Thymus (tissue), 11 donors: ENCODE data around the gene VMP1. TPM values are rescaled to one million over a fixed set of nuclear protein-coding genes. Genes with fewer than 3 reads are reported as not detected.
A peak's percentile ranks its signal among the peaks of the same experiment; 100 is the strongest.

Experiments used
- DNase-seq, 9 donors: peaks; one replicate each; pipeline ENCODE4 v3.0.0-alpha.2; 2013; ENCODE audit warnings: low spot score in 9 of 9, low read depth in 6 of 9, missing footprints in 1 of 9
- H3K27ac ChIP-seq, 2 donors: one replicate each; pipeline ENCODE4 v1.5.1; 2013; ENCODE audit warnings: control low read depth in 1 of 2, low read depth in 1 of 2, low read length in 1 of 2, mild to moderate bottlenecking in 1 of 2, moderate library complexity in 1 of 2
- H3K27me3 ChIP-seq, 2 donors: one replicate each; pipeline ENCODE4 v1.5.1; 2013; ENCODE audit warnings: low read length in 1 of 2; ENCODE audit not compliant: control insufficient read depth in 2 of 2, insufficient read depth in 1 of 2
- H3K36me3 ChIP-seq, 2 donors: one replicate each; pipeline ENCODE4 v1.5.1; 2013; ENCODE audit warnings: low read length in 1 of 2, mild to moderate bottlenecking in 1 of 2, moderate library complexity in 1 of 2; ENCODE audit not compliant: control insufficient read depth in 2 of 2, insufficient read depth in 2 of 2
- H3K4me1 ChIP-seq, 2 donors: one replicate each; pipeline ENCODE4 v1.5.1; 2013; ENCODE audit warnings: low read length in 2 of 2; ENCODE audit not compliant: control insufficient read depth in 2 of 2, insufficient read depth in 2 of 2
- H3K4me3 ChIP-seq, 2 donors: one replicate each; pipeline ENCODE4 v1.5.1; 2013; ENCODE audit warnings: low read length in 2 of 2, control low read depth in 1 of 2, mild to moderate bottlenecking in 1 of 2
- H3K9me3 ChIP-seq, 2 donors: one replicate each; pipeline ENCODE4 v1.5.1; 2013; ENCODE audit warnings: low read length in 1 of 2, mild to moderate bottlenecking in 1 of 2; ENCODE audit not compliant: control insufficient read depth in 2 of 2, insufficient read depth in 1 of 2
- WGBS: extraction: QIAGEN DNeasy Blood & Tissue Kit; methylation state at CpG from one replicate; pipeline ENCODE4 v1.1.7; 2013; 5-methylcytosine and 5-hydroxymethylcytosine counted together
- polyA plus RNA-seq: library from polyadenylated mRNA; stranded (reverse); fragments of 200-250 nt; gene quantifications from one replicate; pipeline ENCODE4 v1.2.3, GENCODE V29; 2013
- total RNA-seq: library from RNA; stranded (reverse); fragments of 120-200 nt; gene quantifications from one replicate; pipeline ENCODE4 v1.2.4, GENCODE V29; 2013
- donor health status: healthy.

VMP1 gene
- total and polyA plus RNA-seq, 2 donors = 72.3 to 202 TPM

- WGBS = 97% methylated on average over 2 of the region's 2 CpGs
- Histone ChIP-seq H3K4me1 (no peaks in the 10 kb centered on the region), H3K36me3 (peaks cover 58 to 77% of the 10 kb centered on the region in 2 donors), H3K9me3 (no peaks in the 10 kb centered on the region), H3K27me3 (no peaks in the 10 kb centered on the region), H3K27ac (no peak overlapping the region), H3K4me3 (no peak overlapping the region)
- DNase-seq = no peak
These were observed 10.7 kb upstream of the VMP1 start for GRCh38 chr17:59696682-59697277.

- WGBS = 97% methylated on average over 4 of the region's 4 CpGs
- Histone ChIP-seq H3K27me3 (no peaks in the 10 kb centered on the region), H3K27ac (no peak overlapping the region), H3K4me3 (no peak overlapping the region), H3K9me3 (no peaks in the 10 kb centered on the region), H3K4me1 (no peaks in the 10 kb centered on the region), H3K36me3 (peaks cover 48 to 65% of the 10 kb centered on the region in 2 donors)
- no peak for DNase-seq
These were observed 9.3 kb upstream of the VMP1 start for GRCh38 chr17:59698143-59698542.

- no peak overlapping the region for H3K4me3 ChIP-seq
- no peak overlapping the region for H3K27ac ChIP-seq
- no peak for DNase-seq
- H3K36me3 ChIP-seq = peaks cover 41 to 55% of the 10 kb centered on the region in 2 donors
- no peaks in the 10 kb centered on the region for H3K9me3 ChIP-seq
- WGBS = 99% methylated on average over 7 of the region's 7 CpGs
- H3K27me3 ChIP-seq = no peaks in the 10 kb centered on the region
- no peaks in the 10 kb centered on the region for H3K4me1 ChIP-seq
These were observed 8.2 kb upstream of the VMP1 start for GRCh38 chr17:59699218-59699617.

GRCh38 chr17:59699786-59700185, 7.7 kb upstream of the VMP1 start:
- 99% methylated on average over 6 of the region's 6 CpGs for WGBS
- no peak for DNase-seq

GRCh38 chr17:59702304-59702703, 5.2 kb upstream of the VMP1 start:
- Histone ChIP-seq H3K9me3 (no peaks in the 10 kb centered on the region), H3K4me3 (no peak overlapping the region), H3K36me3 (peaks cover 21 to 24% of the 10 kb centered on the region in 2 donors), H3K27me3 (no peaks in the 10 kb centered on the region), H3K27ac (no peak overlapping the region), H3K4me1 (peaks cover 4 to 6% of the 10 kb centered on the region in 2 donors)
- DNase-seq = no peak
- WGBS = 98% methylated on average over 7 of the region's 7 CpGs

More at GRCh38 chr17:59699786-59700185, 7.7 kb upstream of the VMP1 start:
- Histone ChIP-seq H3K27ac (no peak overlapping the region), H3K4me3 (no peak overlapping the region), H3K36me3 (peaks cover 39 to 49% of the 10 kb centered on the region in 2 donors), H3K9me3 (no peaks in the 10 kb centered on the region), H3K27me3 (no peaks in the 10 kb centered on the region), H3K4me1 (no peaks in the 10 kb centered on the region)

GRCh38 chr17:59707971-59708430, 547 bp downstream of the VMP1 start:
- Histone ChIP-seq H3K27ac (peak overlapping the region; percentile 64 to 83), H3K4me1 (peaks cover 6 to 9% of the 10 kb centered on the region in 2 donors), H3K27me3 (no peaks in the 10 kb centered on the region), H3K4me3 (peak overlapping the region; percentile 74 to 86), H3K9me3 (peaks cover 0 to 1% of the 10 kb centered on the region in 2 donors), H3K36me3 (peaks cover 0 to 2% of the 10 kb centered on the region in 2 donors)
- DNase-seq = peak in 3 of 9 donors; percentile 3 to 15 (median 8)
- 3% methylated on average over 15 of the region's 15 CpGs for WGBS

GRCh38 chr17:59711936-59712335, 4.5 kb downstream of the VMP1 start:
- H3K4me1 ChIP-seq = peaks cover 0 to 5% of the 10 kb centered on the region in 2 donors
- peaks cover 0 to 1% of the 10 kb centered on the region in 2 donors for H3K9me3 ChIP-seq
- DNase-seq = no peak
- no peak overlapping the region for H3K27ac ChIP-seq
- H3K27me3 ChIP-seq = no peaks in the 10 kb centered on the region
- peaks cover 0 to 2% of the 10 kb centered on the region in 2 donors for H3K36me3 ChIP-seq
- H3K4me3 ChIP-seq = no peak overlapping the region

GRCh38 chr17:59712862-59713261, 5.4 kb downstream of the VMP1 start:
- no peaks in the 10 kb centered on the region for H3K27me3 ChIP-seq
- H3K4me1 ChIP-seq = peaks cover 0 to 3% of the 10 kb centered on the region in 2 donors
- H3K9me3 ChIP-seq = no peaks in the 10 kb centered on the region
- 98% methylated on average over 2 of the region's 2 CpGs for WGBS
- no peak for DNase-seq
- peaks cover 0 to 2% of the 10 kb centered on the region in 2 donors for H3K36me3 ChIP-seq
- no peak overlapping the region for H3K27ac ChIP-seq
- H3K4me3 ChIP-seq = no peak overlapping the region

GRCh38 chr17:59714255-59714654, 6.8 kb downstream of the VMP1 start:
- H3K9me3 ChIP-seq = no peaks in the 10 kb centered on the region
- H3K36me3 ChIP-seq = peaks cover 0 to 2% of the 10 kb centered on the region in 2 donors
- no peak for DNase-seq
- over 99% methylated on average over 2 of the region's 2 CpGs for WGBS
- no peak overlapping the region for H3K27ac ChIP-seq
- no peak overlapping the region for H3K4me3 ChIP-seq
- no peaks in the 10 kb centered on the region for H3K27me3 ChIP-seq
- no peaks in the 10 kb centered on the region for H3K4me1 ChIP-seq
